ENCODE results near the gene FAM237B. TPM values are rescaled to one million over a fixed set of nuclear protein-coding genes. Genes with fewer than 3 reads are reported as not detected.

The FAM237B gene
- total RNA-seq, 1 donor from 2014 or later: not detected

DNA sequence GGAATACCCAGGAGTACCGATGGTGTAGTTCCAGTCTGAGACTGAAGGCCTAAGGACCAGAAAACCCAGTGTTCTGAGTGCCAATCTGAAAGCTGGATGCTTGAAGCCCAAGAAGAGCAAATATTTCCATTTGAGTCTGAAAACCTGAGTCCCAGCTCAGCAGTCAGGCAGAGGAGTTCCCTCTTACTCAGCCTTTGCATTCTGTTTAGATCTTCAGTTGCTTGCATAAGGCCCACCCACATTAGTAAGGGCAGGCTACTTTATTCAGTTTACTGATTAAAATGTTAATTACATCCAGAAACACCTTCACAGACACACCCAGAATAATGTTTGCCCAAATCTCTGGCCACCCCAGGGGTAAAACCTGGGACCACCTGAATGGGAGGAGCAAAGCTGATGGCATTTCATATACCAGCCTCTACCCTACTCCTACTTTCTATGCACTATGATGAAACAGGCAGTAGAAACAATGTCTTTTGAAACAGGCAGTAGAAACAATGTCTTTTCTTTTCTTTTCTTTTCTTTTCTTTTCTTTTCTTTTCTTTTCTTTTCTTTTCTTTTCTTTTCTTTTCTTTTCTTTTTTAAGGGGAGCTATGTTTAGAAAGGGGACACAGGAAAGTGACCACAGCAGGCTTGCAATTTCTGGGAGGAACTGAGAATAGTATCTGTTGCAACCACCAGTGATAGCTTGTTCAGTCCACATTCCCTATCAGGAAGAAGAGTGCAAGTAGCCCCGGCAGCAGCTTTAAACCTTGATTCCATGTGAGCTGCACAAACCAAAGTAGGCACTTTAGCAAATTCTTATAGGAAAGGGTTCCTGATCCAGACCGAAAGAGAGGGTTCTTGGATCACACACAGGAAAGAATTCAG, 30.6 kb downstream of the FAM237B start:
- DNase-seq: no peak

GRCh38 chr7:90288154-90288553, 33.0 kb downstream of the FAM237B start:
- no peak for DNase-seq

DNA sequence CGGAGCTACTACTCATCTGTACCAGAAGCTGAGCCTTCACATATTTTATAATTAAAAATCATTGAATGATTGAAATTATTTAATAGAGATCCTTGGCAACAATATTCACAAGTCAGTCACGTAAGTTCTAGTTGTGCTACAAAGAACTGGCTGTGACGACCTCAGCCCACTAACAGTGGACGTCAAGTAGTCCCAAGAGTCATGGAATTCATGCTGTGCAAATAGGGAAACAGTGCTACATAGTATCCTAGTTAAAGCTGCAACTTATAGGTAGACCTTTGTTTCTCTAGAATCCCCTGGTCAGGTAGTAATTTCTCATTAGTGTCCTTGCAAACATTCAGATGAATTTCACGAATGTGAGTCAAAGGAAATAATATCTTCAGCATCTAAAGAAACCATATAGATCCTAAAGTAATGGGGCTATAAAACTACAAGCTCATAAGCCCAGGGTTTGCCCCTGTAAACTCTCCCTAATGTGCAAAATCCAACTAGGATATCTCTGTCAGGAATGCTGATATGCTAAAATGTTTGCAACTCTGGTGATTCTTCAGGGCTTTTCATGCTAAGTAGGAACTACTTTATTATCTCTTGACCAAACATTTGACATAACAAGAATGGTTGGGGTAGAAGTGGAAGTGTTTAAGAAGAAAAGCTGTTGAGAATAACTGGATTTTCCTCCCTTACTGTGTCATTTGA, 44.9 kb downstream of the FAM237B start:
- no peak for DNase-seq

DNA sequence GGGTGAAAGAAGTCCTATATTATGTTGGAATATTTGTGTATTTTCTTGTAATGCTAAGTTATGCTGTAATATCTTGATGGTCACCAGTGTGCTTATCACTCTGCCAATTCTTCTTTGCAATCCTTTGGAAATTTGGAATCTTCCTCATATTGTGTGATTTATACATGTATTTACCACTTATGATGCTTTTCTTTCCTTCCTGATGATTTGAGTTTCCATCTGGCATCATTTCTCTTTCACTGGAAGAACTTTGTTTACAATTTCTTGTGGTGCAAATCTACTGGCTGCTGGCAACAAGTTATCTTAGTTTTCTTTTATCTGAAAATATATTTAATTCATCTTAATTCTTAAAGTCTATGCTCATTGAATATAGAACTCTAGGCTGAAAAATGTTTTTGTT, 46.9 kb downstream of the FAM237B start:
- DNase-seq: no peak

- DNase-seq: no peak
Observed at GRCh38 chr7:90272242-90272641, 48.9 kb downstream of the FAM237B start.

- DNase-seq: no peak
Observed at GRCh38 chr7:90271753-90272152, 49.4 kb downstream of the FAM237B start.

- no peak for DNase-seq
Observed at GRCh38 chr7:90270431-90271178, 50.5 kb downstream of the FAM237B start.

DNA sequence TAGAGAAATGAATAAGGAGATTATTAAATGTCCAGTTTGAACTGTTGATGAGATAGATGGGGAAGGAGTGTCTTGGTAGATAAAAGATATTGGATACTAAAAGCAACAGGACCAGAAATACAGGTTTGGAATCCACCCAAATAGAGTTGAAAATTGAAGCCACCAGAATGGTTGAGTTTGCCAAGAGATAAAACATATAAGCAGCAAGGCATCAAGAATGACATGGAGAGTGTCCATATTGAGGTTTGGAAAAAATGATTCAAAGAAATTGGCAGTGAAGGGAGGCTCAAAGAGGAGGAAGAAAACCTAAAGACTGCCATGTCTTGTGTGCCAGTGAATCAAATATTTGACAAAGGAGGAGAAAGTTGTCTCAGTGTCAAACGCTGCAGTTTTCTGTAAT, 51.9 kb downstream of the FAM237B start:
- DNase-seq: no peak

- no peak for DNase-seq
Observed at GRCh38 chr7:90267263-90267858, 53.7 kb downstream of the FAM237B start.

GRCh38 chr7:90266808-90267207, 54.3 kb downstream of the FAM237B start:
- DNase-seq: peak; percentile 9

Other genes starting within 250 kb of the FAM237B start
- gene STEAP1, start 166.8 kb downstream of the FAM237B start, total RNA-seq: 11.1 and 27.6 TPM in 2 replicates
- 1.4 and 1.7 TPM in 2 replicates for gene STEAP2, start 109.6 kb downstream of the FAM237B start, total RNA-seq
- 1.1 and 1.9 TPM in 2 replicates for gene CFAP69, start 76.1 kb downstream of the FAM237B start, total RNA-seq
- 13.7 and 19.6 TPM in 2 replicates for gene GTPBP10, start 25.4 kb upstream of the FAM237B start, total RNA-seq
- 11.6 and 18.2 TPM in 2 replicates for gene CLDN12, start 82.2 kb upstream of the FAM237B start, total RNA-seq
- gene PTTG1IP2, start 148.3 kb upstream of the FAM237B start, total RNA-seq: not detected in 2 replicates

All from dermis blood vessel endothelial cell (primary cell).